ENCODE measurements around the gene EXOC4. TPM values are rescaled to one million over a fixed set of nuclear protein-coding genes. Genes with fewer than 3 reads are reported as not detected.

EXOC4 gene
- total RNA-seq, 4 donors from 2014 or later, result 82.4 to 204 (median 128) TPM

- 79 to 87% methylated on average over 4 of the region's 4 CpGs for WGBS, 2 donors (ENCODE audit: low coverage in 1 of 2)
- no peaks in the 10 kb centered on the region for H3K27me3 ChIP-seq
- no peak overlapping the region for H3K27ac ChIP-seq
- H3K9me3 ChIP-seq, result peaks cover 11 to 19% of the 10 kb centered on the region in 2 donors
- in situ Hi-C loops (cut with MboI; ENCODE audit: low pct_ligation_motif_present in 1 of 4, low pct_unique_long_range_greater_than_20kb in 1 of 4, low sequenced_read_pairs in 3 of 4), result no loop called here
- intact Hi-C loops (cut with DNase I; ENCODE audit: low total_unique reads), result no loop called here
- no peak for DNase-seq
- no peaks in the 10 kb centered on the region for H3K4me1 ChIP-seq
- no peak for TF ChIP-seq CTCF (IDR thresholded peaks at IDR 0.05)
- no peak for TF ChIP-seq EP300 (IDR thresholded peaks at IDR 0.05; ENCODE audit: low read depth)
- TF ChIP-seq POLR2AphosphoS5 (IDR thresholded peaks at IDR 0.05), result no peak
- no peak for TF ChIP-seq POLR2A (IDR thresholded peaks at IDR 0.05)
- no peaks in the 10 kb centered on the region for H3K36me3 ChIP-seq
- no peak overlapping the region for H3K4me3 ChIP-seq
Observed at GRCh38 chr7:134089446-134089845, 836.6 kb downstream of the EXOC4 start.

GRCh38 chr7:134098072-134098471, 845.2 kb downstream of the EXOC4 start:
- intact Hi-C loops (cut with DNase I; ENCODE audit: low total_unique reads), result no loop called here
- Histone ChIP-seq H3K27ac (no peak overlapping the region), H3K4me1 (no peaks in the 10 kb centered on the region), H3K36me3 (no peaks in the 10 kb centered on the region), H3K4me3 (no peak overlapping the region), H3K9me3 (no peaks in the 10 kb centered on the region), H3K27me3 (no peaks in the 10 kb centered on the region)
- in situ Hi-C loops (cut with MboI; ENCODE audit: low pct_ligation_motif_present in 1 of 4, low pct_unique_long_range_greater_than_20kb in 1 of 4, low sequenced_read_pairs in 3 of 4), result no loop called here
- WGBS, 2 donors (ENCODE audit: low coverage in 1 of 2), result 83% methylated on average over 4 of the region's 4 CpGs; no CpG with 5 or more reads in 1 of the 2 donors
- TF ChIP-seq EP300 (IDR thresholded peaks at IDR 0.05; ENCODE audit: low read depth) (no peak), CTCF (IDR thresholded peaks at IDR 0.05) (no peak), POLR2AphosphoS5 (IDR thresholded peaks at IDR 0.05) (no peak), POLR2A (IDR thresholded peaks at IDR 0.05) (no peak)
- no peak for DNase-seq

GRCh38 chr7:134101716-134102115, 848.8 kb downstream of the EXOC4 start:
- no peaks in the 10 kb centered on the region for H3K9me3 ChIP-seq
- no peaks in the 10 kb centered on the region for H3K4me1 ChIP-seq
- no peak overlapping the region for H3K27ac ChIP-seq
- in situ Hi-C loops (cut with MboI; ENCODE audit: low pct_ligation_motif_present in 1 of 4, low pct_unique_long_range_greater_than_20kb in 1 of 4, low sequenced_read_pairs in 3 of 4) (no loop called here), intact Hi-C loops (cut with DNase I; ENCODE audit: low total_unique reads) (no loop called here)
- no peak overlapping the region for H3K4me3 ChIP-seq
- H3K27me3 ChIP-seq, result no peaks in the 10 kb centered on the region
- H3K36me3 ChIP-seq, result no peaks in the 10 kb centered on the region
- no peak for DNase-seq
- TF ChIP-seq CTCF (IDR thresholded peaks at IDR 0.05), result no peak
- TF ChIP-seq EP300 (IDR thresholded peaks at IDR 0.05; ENCODE audit: low read depth), result no peak
- 49 to 73% methylated on average over 2 to 3 of the region's 3 CpGs for WGBS, 2 donors (ENCODE audit: low coverage in 1 of 2)

- 79 to 100% methylated on average over 1 to 4 of the region's 4 CpGs for WGBS, 2 donors (ENCODE audit: low coverage in 1 of 2)
- no peak for DNase-seq
- Histone ChIP-seq H3K4me3 (no peak overlapping the region), H3K27me3 (no peaks in the 10 kb centered on the region), H3K27ac (no peak overlapping the region), H3K9me3 (no peaks in the 10 kb centered on the region), H3K4me1 (no peaks in the 10 kb centered on the region), H3K36me3 (no peaks in the 10 kb centered on the region)
- in situ Hi-C loops (cut with MboI; ENCODE audit: low pct_ligation_motif_present in 1 of 4, low pct_unique_long_range_greater_than_20kb in 1 of 4, low sequenced_read_pairs in 3 of 4) (no loop called here), intact Hi-C loops (cut with DNase I; ENCODE audit: low total_unique reads) (no loop called here)
- no peak for TF ChIP-seq EP300 (IDR thresholded peaks at IDR 0.05; ENCODE audit: low read depth)
- TF ChIP-seq POLR2AphosphoS5 (IDR thresholded peaks at IDR 0.05), result no peak
- TF ChIP-seq CTCF (IDR thresholded peaks at IDR 0.05), result no peak
- no peak for TF ChIP-seq POLR2A (IDR thresholded peaks at IDR 0.05)
Observed at GRCh38 chr7:134104166-134104565, 851.3 kb downstream of the EXOC4 start.

Measured in transverse colon (tissue), 4 donors.